ENCODE measurements around the gene MOB3A. TPM values are rescaled to one million over a fixed set of nuclear protein-coding genes. Genes with fewer than 3 reads are reported as not detected.

The MOB3A gene
- total and polyA plus RNA-seq, 9 of the 15 experiments (the other 6 are each of a cell fraction or from before 2014, with no cell fraction given): 1.1 to 24.1 (median 6.0) TPM

DNA sequence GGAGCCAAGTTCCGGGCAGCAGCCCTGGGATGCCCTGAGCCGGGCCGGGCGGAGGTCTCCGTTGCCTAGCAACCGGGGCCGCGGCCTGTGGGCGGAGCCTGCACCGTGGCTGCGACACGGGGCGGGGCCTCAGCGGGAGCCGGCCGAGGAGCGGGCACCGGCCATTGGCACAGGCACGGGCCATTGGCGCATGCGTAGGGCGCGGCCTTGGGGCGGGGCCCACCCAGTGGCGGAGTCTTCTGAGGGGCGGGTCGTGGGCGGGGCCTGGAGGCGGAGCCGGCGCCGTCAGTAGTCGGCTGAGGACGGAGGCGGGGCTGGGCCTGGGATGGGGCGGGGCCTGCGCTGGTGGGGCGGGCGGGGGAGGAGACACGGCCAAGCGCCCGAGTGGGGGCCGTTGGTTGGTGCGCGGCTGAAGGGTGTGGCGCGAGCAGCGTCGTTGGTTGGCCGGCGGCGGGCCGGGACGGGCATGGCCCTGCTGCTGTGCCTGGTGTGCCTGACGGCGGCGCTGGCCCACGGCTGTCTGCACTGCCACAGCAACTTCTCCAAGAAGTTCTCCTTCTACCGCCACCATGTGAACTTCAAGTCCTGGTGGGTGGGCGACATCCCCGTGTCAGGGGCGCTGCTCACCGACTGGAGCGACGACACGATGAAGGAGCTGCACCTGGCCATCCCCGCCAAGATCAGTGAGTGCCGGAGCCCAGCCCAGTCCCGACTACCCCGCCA lies 515 bp upstream of the MOB3A start, which contains the start of gene IZUMO4 (continued):
- TF ChIP-seq FOXO4 (CRISPR knock-in tag; IDR thresholded peaks at IDR 0.05) (no peak), NFRKB (IDR thresholded peaks at IDR 0.05; ENCODE audit: low read depth) (no peak), CHD1 (IDR thresholded peaks at IDR 0.05; ENCODE audit: low read length) (no peak), THRAP3 (IDR thresholded peaks at IDR 0.05; ENCODE audit: borderline replicate concordance) (no peak), ZBTB7A (IDR thresholded peaks at IDR 0.05; ENCODE audit: borderline replicate concordance, control insufficient read depth, low read depth, low read length) (peak; percentile 43; the same call in 1 of the 2 replicates), MNT (conservative IDR thresholded peaks at IDR 0.05) (peak in 1 of 2 experiments; percentile 92), SIN3A (IDR thresholded peaks at IDR 0.05; ENCODE audit: borderline replicate concordance in 2 of 2, control insufficient read depth in 1 of 2, low read depth in 2 of 2, low read length in 2 of 2) (peak in 1 of 2 experiments; percentile 74; a peak in 1 of 4 replicates), ZC3H4 (CRISPR knock-in tag; IDR thresholded peaks at IDR 0.05; ENCODE audit: borderline replicate concordance) (no peak), HDAC3 (IDR thresholded peaks at IDR 0.05; ENCODE audit: borderline replicate concordance, partially characterized antibody) (no peak), ZNF431 (CRISPR knock-in tag; IDR thresholded peaks at IDR 0.05) (no peak), ZNF165 (CRISPR knock-in tag; IDR thresholded peaks at IDR 0.05; ENCODE audit: borderline replicate concordance) (peak; percentile 95), RFX1 (IDR thresholded peaks at IDR 0.05) (peak; percentile 99), NR2C1 (IDR thresholded peaks at IDR 0.05) (no peak), NR2C1 (tag; IDR thresholded peaks at IDR 0.05) (no peak), HNRNPK (IDR thresholded peaks at IDR 0.05; ENCODE audit: low read depth, low read length, poor library complexity, severe bottlenecking) (no peak)
- TF ChIP-seq, protein P1, sequence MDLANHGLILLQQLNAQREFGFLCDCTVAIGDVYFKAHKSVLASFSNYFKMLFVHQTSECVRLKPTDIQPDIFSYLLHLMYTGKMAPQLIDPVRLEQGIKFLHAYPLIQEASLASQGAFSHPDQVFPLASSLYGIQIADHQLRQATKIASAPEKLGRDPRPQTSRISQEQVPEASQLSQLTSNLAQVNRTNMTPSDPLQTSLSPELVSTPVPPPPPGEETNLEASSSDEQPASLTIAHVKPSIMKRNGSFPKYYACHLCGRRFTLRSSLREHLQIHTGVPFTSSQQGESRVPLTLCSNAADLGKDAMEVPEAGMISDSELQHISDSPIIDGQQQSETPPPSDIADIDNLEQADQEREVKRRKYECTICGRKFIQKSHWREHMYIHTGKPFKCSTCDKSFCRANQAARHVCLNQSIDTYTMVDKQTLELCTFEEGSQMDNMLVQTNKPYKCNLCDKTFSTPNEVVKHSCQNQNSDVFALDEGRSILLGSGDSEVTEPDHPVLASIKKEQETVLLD (IDR thresholded peaks at IDR 0.05): no peak

Measured in K562 (cell line).